ENCODE results near the gene MSRB3.

The MSRB3 gene

GRCh38 chr12:65326616-65327015 lies 48.1 kb downstream of the MSRB3 start:
- no peak for DNase-seq (ENCODE audit: low read depth)

- DNase-seq (ENCODE audit: low read depth): no peak
Observed at GRCh38 chr12:65327207-65328076, 49.0 kb downstream of the MSRB3 start.

GRCh38 chr12:65329721-65330120 lies 51.2 kb downstream of the MSRB3 start:
- no peak for DNase-seq (ENCODE audit: low read depth)

- DNase-seq (ENCODE audit: low read depth): no peak
Observed at GRCh38 chr12:65330331-65330730, 51.8 kb downstream of the MSRB3 start.

GRCh38 chr12:65331456-65331855 lies 53.0 kb downstream of the MSRB3 start:
- DNase-seq (ENCODE audit: low read depth): no peak

- no peak for DNase-seq (ENCODE audit: low read depth)
Observed at GRCh38 chr12:65333649-65334048, 55.2 kb downstream of the MSRB3 start.

GRCh38 chr12:65334521-65334920 lies 56.0 kb downstream of the MSRB3 start:
- no peak for DNase-seq (ENCODE audit: low read depth)

- no peak for DNase-seq (ENCODE audit: low read depth)
Observed at GRCh38 chr12:65335021-65335714, 56.7 kb downstream of the MSRB3 start.

- DNase-seq (ENCODE audit: low read depth): no peak
Observed at GRCh38 chr12:65335981-65336380, 57.5 kb downstream of the MSRB3 start.

GRCh38 chr12:65339161-65339560 lies 60.7 kb downstream of the MSRB3 start:
- DNase-seq (ENCODE audit: low read depth): no peak

GRCh38 chr12:65343230-65343629 lies 64.7 kb downstream of the MSRB3 start:
- DNase-seq (ENCODE audit: low read depth): no peak

GRCh38 chr12:65343801-65344200 lies 65.3 kb downstream of the MSRB3 start:
- no peak for DNase-seq (ENCODE audit: low read depth)

GRCh38 chr12:65355461-65355860 lies 77.0 kb downstream of the MSRB3 start:
- DNase-seq (ENCODE audit: low read depth): no peak

GRCh38 chr12:65362234-65363031 lies 84.0 kb downstream of the MSRB3 start:
- DNase-seq (ENCODE audit: low read depth): no peak

GRCh38 chr12:65364046-65364445 lies 85.6 kb downstream of the MSRB3 start:
- no peak for DNase-seq (ENCODE audit: low read depth)

GRCh38 chr12:65367396-65367795 lies 88.9 kb downstream of the MSRB3 start:
- DNase-seq (ENCODE audit: low read depth): no peak

- no peak for DNase-seq (ENCODE audit: low read depth)
Observed at GRCh38 chr12:65368055-65368454, 89.6 kb downstream of the MSRB3 start.

GRCh38 chr12:65372574-65372973 lies 94.1 kb downstream of the MSRB3 start:
- DNase-seq (ENCODE audit: low read depth): no peak

GRCh38 chr12:65384240-65384639 lies 105.8 kb downstream of the MSRB3 start:
- no peak for DNase-seq (ENCODE audit: low read depth)

- no peak for DNase-seq (ENCODE audit: low read depth)
Observed at GRCh38 chr12:65387396-65387795, 108.9 kb downstream of the MSRB3 start.

- DNase-seq (ENCODE audit: low read depth): no peak
Observed at GRCh38 chr12:65389436-65389835, 111.0 kb downstream of the MSRB3 start.

GRCh38 chr12:65391711-65392110 lies 113.2 kb downstream of the MSRB3 start:
- DNase-seq (ENCODE audit: low read depth): no peak

- no peak for DNase-seq (ENCODE audit: low read depth)
Observed at GRCh38 chr12:65392491-65392890, 114.0 kb downstream of the MSRB3 start.

Measured in stimulated activated CD8-positive, alpha-beta memory T cell treated with anti-CD3 and anti-CD28 coated beads, Interleukin-7, amount 100 ng/mL, for 24 hours (primary cell).